SK-N-MC (cell line): ENCODE results near the gene TNFRSF8.

ENCODE experiments used
- EZH2 ChIP-seq: fragments of 200-600 bp; sonication (generic); IDR thresholded peaks from one replicate; pipeline ENCODE4 v1.6.1; 2017; ENCODE audit warnings: antibody characterized with exemption
- POLR2AphosphoS5 ChIP-seq: IDR thresholded peaks from 2 replicates; pipeline ENCODE4 v1.6.1; 2012; ENCODE audit warnings: mild to moderate bottlenecking, low read depth, low read length, borderline replicate concordance

DNA sequence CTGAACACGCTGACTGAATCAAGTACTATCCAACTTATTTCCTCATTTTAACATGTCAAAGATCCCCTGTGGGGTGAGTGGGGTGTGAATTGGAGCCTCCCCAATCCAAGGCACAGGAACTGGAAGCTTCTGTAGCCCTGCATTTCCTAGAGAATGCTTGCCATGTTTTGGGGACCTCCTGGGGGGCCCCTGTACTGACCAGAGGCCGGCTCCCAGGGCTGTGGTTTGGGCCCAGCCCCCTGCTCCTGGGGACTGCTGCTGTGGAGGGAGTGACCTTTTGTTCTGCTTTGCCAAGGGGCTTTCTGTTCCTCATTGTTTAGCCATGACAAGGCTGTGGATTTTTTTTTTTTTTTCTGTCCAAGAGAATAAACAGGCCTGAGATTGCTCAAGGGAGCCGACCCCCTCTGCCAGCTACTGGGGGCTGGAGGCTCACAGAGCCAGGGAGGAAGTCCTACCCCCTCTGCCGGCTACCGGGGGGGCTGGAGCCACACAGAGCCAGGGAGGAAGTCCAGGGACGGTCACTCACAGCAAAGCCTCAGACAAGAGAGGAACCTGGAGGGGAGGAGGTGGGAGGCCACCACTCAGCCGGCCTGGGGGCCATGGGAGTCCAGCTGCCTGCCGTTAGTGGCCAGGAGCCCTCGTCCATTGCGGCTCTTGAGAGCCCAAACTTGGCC, 121.0 kb downstream of the TNFRSF8 start:
- no peak for TF ChIP-seq EZH2
- TF ChIP-seq POLR2AphosphoS5: no peak
